ENCODE measurements around the gene EMX1.

EMX1 gene

GRCh38 chr2:72933207-72933606 lies 15.9 kb downstream of the EMX1 start:
- peaks cover 14 to 25% of the 10 kb centered on the region in 2 donors for H3K27me3 ChIP-seq (ENCODE audit: control insufficient read depth in 2 of 2, insufficient read depth in 2 of 2, low read length in 2 of 2)
- H3K36me3 ChIP-seq (ENCODE audit: control insufficient read depth in 2 of 2, insufficient read depth in 2 of 2, low read length in 2 of 2): no peaks in the 10 kb centered on the region
- no peak overlapping the region for H3K9ac ChIP-seq (ENCODE audit: low read depth in 1 of 2, low read length in 2 of 2)
- no peaks in the 10 kb centered on the region for H3K9me3 ChIP-seq (ENCODE audit: control insufficient read depth in 2 of 2, low read length in 2 of 2)
- H3K27ac ChIP-seq (ENCODE audit: low read depth in 2 of 2, low read length in 2 of 2): no peak overlapping the region
- H3K4me3 ChIP-seq (ENCODE audit: low read length in 2 of 2): no peak overlapping the region
- peaks cover 4 to 12% of the 10 kb centered on the region in 2 donors for H3K4me1 ChIP-seq (ENCODE audit: control insufficient read depth in 2 of 2, insufficient read depth in 2 of 2, low read length in 2 of 2)

- H3K27me3 ChIP-seq (ENCODE audit: control insufficient read depth in 2 of 2, insufficient read depth in 2 of 2, low read length in 2 of 2): peaks cover 9 to 20% of the 10 kb centered on the region in 2 donors
- H3K4me3 ChIP-seq (ENCODE audit: low read length in 2 of 2): no peak overlapping the region
- peaks cover 4 to 12% of the 10 kb centered on the region in 2 donors for H3K4me1 ChIP-seq (ENCODE audit: control insufficient read depth in 2 of 2, insufficient read depth in 2 of 2, low read length in 2 of 2)
These were observed 16.4 kb downstream of the EMX1 start for GRCh38 chr2:72933646-72934151.

GRCh38 chr2:72934683-72935610 lies 17.6 kb downstream of the EMX1 start:
- peaks cover 4 to 12% of the 10 kb centered on the region in 2 donors for H3K4me1 ChIP-seq (ENCODE audit: control insufficient read depth in 2 of 2, insufficient read depth in 2 of 2, low read length in 2 of 2)
- no peak overlapping the region for H3K27ac ChIP-seq (ENCODE audit: low read depth in 2 of 2, low read length in 2 of 2)
- H3K4me3 ChIP-seq (ENCODE audit: low read length in 2 of 2): no peak overlapping the region
- no peak overlapping the region for H3K9ac ChIP-seq (ENCODE audit: low read depth in 1 of 2, low read length in 2 of 2)
- no peaks in the 10 kb centered on the region for H3K9me3 ChIP-seq (ENCODE audit: control insufficient read depth in 2 of 2, low read length in 2 of 2)
- H3K27me3 ChIP-seq (ENCODE audit: control insufficient read depth in 2 of 2, insufficient read depth in 2 of 2, low read length in 2 of 2): peaks cover 4 to 13% of the 10 kb centered on the region in 2 donors
- H3K36me3 ChIP-seq (ENCODE audit: control insufficient read depth in 2 of 2, insufficient read depth in 2 of 2, low read length in 2 of 2): no peaks in the 10 kb centered on the region

More at GRCh38 chr2:72933646-72934151, 16.4 kb downstream of the EMX1 start:
- Histone ChIP-seq H3K36me3 (ENCODE audit: control insufficient read depth in 2 of 2, insufficient read depth in 2 of 2, low read length in 2 of 2) (no peaks in the 10 kb centered on the region), H3K9ac (ENCODE audit: low read depth in 1 of 2, low read length in 2 of 2) (no peak overlapping the region), H3K9me3 (ENCODE audit: control insufficient read depth in 2 of 2, low read length in 2 of 2) (no peaks in the 10 kb centered on the region), H3K27ac (ENCODE audit: low read depth in 2 of 2, low read length in 2 of 2) (no peak overlapping the region)

- Histone ChIP-seq H3K27me3 (ENCODE audit: control insufficient read depth in 2 of 2, insufficient read depth in 2 of 2, low read length in 2 of 2) (peaks cover 0 to 8% of the 10 kb centered on the region in 2 donors), H3K27ac (ENCODE audit: low read depth in 2 of 2, low read length in 2 of 2) (no peak overlapping the region), H3K4me1 (ENCODE audit: control insufficient read depth in 2 of 2, insufficient read depth in 2 of 2, low read length in 2 of 2) (peaks cover 4 to 12% of the 10 kb centered on the region in 2 donors), H3K9me3 (ENCODE audit: control insufficient read depth in 2 of 2, low read length in 2 of 2) (no peaks in the 10 kb centered on the region), H3K9ac (ENCODE audit: low read depth in 1 of 2, low read length in 2 of 2) (no peak overlapping the region), H3K4me3 (ENCODE audit: low read length in 2 of 2) (no peak overlapping the region), H3K36me3 (ENCODE audit: control insufficient read depth in 2 of 2, insufficient read depth in 2 of 2, low read length in 2 of 2) (no peaks in the 10 kb centered on the region)
These were observed 18.3 kb downstream of the EMX1 start for GRCh38 chr2:72935611-72935957.

- Histone ChIP-seq H3K4me1 (ENCODE audit: control insufficient read depth in 2 of 2, insufficient read depth in 2 of 2, low read length in 2 of 2) (peaks cover 4 to 12% of the 10 kb centered on the region in 2 donors), H3K9me3 (ENCODE audit: control insufficient read depth in 2 of 2, low read length in 2 of 2) (no peaks in the 10 kb centered on the region), H3K27me3 (ENCODE audit: control insufficient read depth in 2 of 2, insufficient read depth in 2 of 2, low read length in 2 of 2) (peaks cover 0 to 8% of the 10 kb centered on the region in 2 donors), H3K4me3 (ENCODE audit: low read length in 2 of 2) (no peak overlapping the region), H3K36me3 (ENCODE audit: control insufficient read depth in 2 of 2, insufficient read depth in 2 of 2, low read length in 2 of 2) (no peaks in the 10 kb centered on the region), H3K27ac (ENCODE audit: low read depth in 2 of 2, low read length in 2 of 2) (no peak overlapping the region), H3K9ac (ENCODE audit: low read depth in 1 of 2, low read length in 2 of 2) (no peak overlapping the region)
These were observed 19.5 kb downstream of the EMX1 start for GRCh38 chr2:72936660-72937355.

- H3K9me3 ChIP-seq (ENCODE audit: control insufficient read depth in 2 of 2, low read length in 2 of 2): no peaks in the 10 kb centered on the region
- no peak overlapping the region for H3K27ac ChIP-seq (ENCODE audit: low read depth in 2 of 2, low read length in 2 of 2)
- H3K4me3 ChIP-seq (ENCODE audit: low read length in 2 of 2): no peak overlapping the region
- peaks cover 4 to 12% of the 10 kb centered on the region in 2 donors for H3K4me1 ChIP-seq (ENCODE audit: control insufficient read depth in 2 of 2, insufficient read depth in 2 of 2, low read length in 2 of 2)
- H3K9ac ChIP-seq (ENCODE audit: low read depth in 1 of 2, low read length in 2 of 2): no peak overlapping the region
- H3K27me3 ChIP-seq (ENCODE audit: control insufficient read depth in 2 of 2, insufficient read depth in 2 of 2, low read length in 2 of 2): peaks cover 0 to 8% of the 10 kb centered on the region in 2 donors
- no peaks in the 10 kb centered on the region for H3K36me3 ChIP-seq (ENCODE audit: control insufficient read depth in 2 of 2, insufficient read depth in 2 of 2, low read length in 2 of 2)
These were observed 20.0 kb downstream of the EMX1 start for GRCh38 chr2:72937356-72937669.

GRCh38 chr2:72938455-72938854 lies 21.1 kb downstream of the EMX1 start:
- Histone ChIP-seq H3K9me3 (ENCODE audit: control insufficient read depth in 2 of 2, low read length in 2 of 2) (no peaks in the 10 kb centered on the region), H3K36me3 (ENCODE audit: control insufficient read depth in 2 of 2, insufficient read depth in 2 of 2, low read length in 2 of 2) (no peaks in the 10 kb centered on the region), H3K27ac (ENCODE audit: low read depth in 2 of 2, low read length in 2 of 2) (no peak overlapping the region), H3K4me1 (ENCODE audit: control insufficient read depth in 2 of 2, insufficient read depth in 2 of 2, low read length in 2 of 2) (peaks cover 4 to 8% of the 10 kb centered on the region in 2 donors), H3K27me3 (ENCODE audit: control insufficient read depth in 2 of 2, insufficient read depth in 2 of 2, low read length in 2 of 2) (peaks cover 0 to 8% of the 10 kb centered on the region in 2 donors), H3K9ac (ENCODE audit: low read depth in 1 of 2, low read length in 2 of 2) (no peak overlapping the region), H3K4me3 (ENCODE audit: low read length in 2 of 2) (no peak overlapping the region)

- H3K4me1 ChIP-seq (ENCODE audit: control insufficient read depth in 2 of 2, insufficient read depth in 2 of 2, low read length in 2 of 2): no peaks in the 10 kb centered on the region
- no peaks in the 10 kb centered on the region for H3K9me3 ChIP-seq (ENCODE audit: control insufficient read depth in 2 of 2, low read length in 2 of 2)
- H3K9ac ChIP-seq (ENCODE audit: low read depth in 1 of 2, low read length in 2 of 2): no peak overlapping the region
- H3K4me3 ChIP-seq (ENCODE audit: low read length in 2 of 2): no peak overlapping the region
- peaks cover 0 to 4% of the 10 kb centered on the region in 2 donors for H3K27me3 ChIP-seq (ENCODE audit: control insufficient read depth in 2 of 2, insufficient read depth in 2 of 2, low read length in 2 of 2)
- H3K27ac ChIP-seq (ENCODE audit: low read depth in 2 of 2, low read length in 2 of 2): no peak overlapping the region
- no peaks in the 10 kb centered on the region for H3K36me3 ChIP-seq (ENCODE audit: control insufficient read depth in 2 of 2, insufficient read depth in 2 of 2, low read length in 2 of 2)
These were observed 23.0 kb downstream of the EMX1 start for GRCh38 chr2:72940361-72940760.

- no peaks in the 10 kb centered on the region for H3K9me3 ChIP-seq (ENCODE audit: control insufficient read depth in 2 of 2, low read length in 2 of 2)
- H3K4me3 ChIP-seq (ENCODE audit: low read length in 2 of 2): no peak overlapping the region
- no peaks in the 10 kb centered on the region for H3K36me3 ChIP-seq (ENCODE audit: control insufficient read depth in 2 of 2, insufficient read depth in 2 of 2, low read length in 2 of 2)
- H3K27me3 ChIP-seq (ENCODE audit: control insufficient read depth in 2 of 2, insufficient read depth in 2 of 2, low read length in 2 of 2): peaks cover 0 to 4% of the 10 kb centered on the region in 2 donors
- no peak overlapping the region for H3K9ac ChIP-seq (ENCODE audit: low read depth in 1 of 2, low read length in 2 of 2)
- H3K27ac ChIP-seq (ENCODE audit: low read depth in 2 of 2, low read length in 2 of 2): no peak overlapping the region
- no peaks in the 10 kb centered on the region for H3K4me1 ChIP-seq (ENCODE audit: control insufficient read depth in 2 of 2, insufficient read depth in 2 of 2, low read length in 2 of 2)
These were observed 23.5 kb downstream of the EMX1 start for GRCh38 chr2:72940786-72941185.

- no peak overlapping the region for H3K27ac ChIP-seq (ENCODE audit: low read depth in 2 of 2, low read length in 2 of 2)
- no peak overlapping the region for H3K9ac ChIP-seq (ENCODE audit: low read depth in 1 of 2, low read length in 2 of 2)
- H3K4me1 ChIP-seq (ENCODE audit: control insufficient read depth in 2 of 2, insufficient read depth in 2 of 2, low read length in 2 of 2): no peaks in the 10 kb centered on the region
- no peaks in the 10 kb centered on the region for H3K36me3 ChIP-seq (ENCODE audit: control insufficient read depth in 2 of 2, insufficient read depth in 2 of 2, low read length in 2 of 2)
- no peaks in the 10 kb centered on the region for H3K9me3 ChIP-seq (ENCODE audit: control insufficient read depth in 2 of 2, low read length in 2 of 2)
- H3K4me3 ChIP-seq (ENCODE audit: low read length in 2 of 2): no peak overlapping the region
- no peaks in the 10 kb centered on the region for H3K27me3 ChIP-seq (ENCODE audit: control insufficient read depth in 2 of 2, insufficient read depth in 2 of 2, low read length in 2 of 2)
These were observed 25.0 kb downstream of the EMX1 start for GRCh38 chr2:72942293-72942692.

Measured in mucosa of rectum (tissue), 2 donors.